MCF 10A (cell line): ENCODE results near the gene TCEA2. TPM values are rescaled to one million over a fixed set of nuclear protein-coding genes. Genes with fewer than 3 reads are reported as not detected.

Experiments used
- BruUV-seq: library from RNA; stranded (reverse); fragments of 400-500 nt; replicated peaks from 2 replicates; lab custom pipeline; 2021; lab: Mats Ljungman, UMichigan
- CTCF ChIA-PET: fragments of 300-600 bp; sonication (Branson Sonifier 250); formaldehyde crosslinking; extraction: SDS; loops from one replicate; lab custom pipeline; 2021; ENCODE audit warnings: antibody characterized with exemption, inconsistent platforms; lab: Yijun Ruan, JAX
- POLR2A ChIA-PET: fragments of 300-600, 350-650 bp; sonication (Branson Sonifier 250); formaldehyde crosslinking; extraction: SDS; loops from one replicate; lab custom pipeline; 2020; ENCODE audit warnings: antibody characterized with exemption, inconsistent platforms; lab: Yijun Ruan, JAX
- DNase-seq: peaks from one replicate; pipeline ENCODE4 v3.0.0-alpha.2; 2018; ENCODE audit not compliant: unreplicated experiment
- H3K27ac Mint-ChIP-seq: one replicate; pipeline ENCODE4 v1.8.0; 2022; ENCODE audit warnings: mild to moderate bottlenecking, low read depth, mixed read lengths; ENCODE audit not compliant: unreplicated experiment
- H3K27me3 Mint-ChIP-seq: one replicate; pipeline ENCODE4 v1.8.0; 2022; ENCODE audit warnings: mixed read lengths; ENCODE audit not compliant: insufficient read depth, unreplicated experiment
- H3K36me3 Mint-ChIP-seq: one replicate; pipeline ENCODE4 v1.8.0; 2022; ENCODE audit warnings: mild to moderate bottlenecking, moderate library complexity, mixed read lengths; ENCODE audit not compliant: insufficient read depth, unreplicated experiment
- H3K4me1 Mint-ChIP-seq: one replicate; pipeline ENCODE4 v1.8.0; 2022; ENCODE audit warnings: mixed read lengths; ENCODE audit not compliant: insufficient read depth, unreplicated experiment
- H3K4me3 Mint-ChIP-seq: one replicate; pipeline ENCODE4 v1.8.0; 2022; ENCODE audit warnings: mild to moderate bottlenecking, moderate library complexity, mixed read lengths; ENCODE audit not compliant: unreplicated experiment
- H3K9me3 Mint-ChIP-seq: one replicate; pipeline ENCODE4 v1.8.0; 2022; ENCODE audit warnings: mixed read lengths; ENCODE audit not compliant: unreplicated experiment
- intact Hi-C: fragments of 100-400 bp; cut with micrococcal nuclease; formaldehyde crosslinking; loops from 2 replicates; pipeline ENCODE4 v1.14.1; 2022
- total RNA-seq: library from RNA; stranded (reverse); gene quantifications from 2 replicates; pipeline ENCODE4 v1.2.3, GENCODE V29; 2022
- TF ChIP-seq, protein P1 (sequence below): fragments of 200-600 bp; IDR thresholded peaks from one replicate; pipeline ENCODE4 v1.8.0; 2022; ENCODE audit warnings: antibody characterized with exemption, mild to moderate bottlenecking; ENCODE audit not compliant: unreplicated experiment

The TCEA2 gene
- total RNA-seq, 1 experiment from 2014 or later = 30.8 TPM

DNA sequence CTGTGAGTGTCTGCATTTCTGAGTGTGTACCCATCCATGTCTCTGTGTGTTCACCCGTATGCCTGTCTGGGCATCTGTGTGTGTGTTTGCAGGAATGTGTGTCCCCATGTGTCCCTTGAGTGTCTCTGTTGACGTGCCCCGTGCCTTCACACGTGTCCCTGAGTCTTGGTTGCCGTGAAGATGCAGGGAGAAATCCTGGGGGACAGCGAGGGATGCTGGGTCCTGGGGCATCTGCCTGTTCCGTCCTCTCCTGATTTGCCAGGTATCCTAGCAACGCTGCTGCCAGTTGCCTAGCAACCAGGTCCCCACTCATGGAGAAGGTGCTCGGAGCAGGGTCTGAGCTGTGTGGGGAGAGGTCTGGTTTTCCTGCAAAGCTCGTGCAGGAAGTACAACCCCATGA is 27.2 kb downstream of the TCEA2 start:
- Mint-ChIP-seq H3K4me3 (no peak overlapping the region), H3K27ac (no peak overlapping the region), H3K27me3 (peaks cover 25% of the 10 kb centered on the region), H3K36me3 (no peaks in the 10 kb centered on the region), H3K4me1 (peaks cover 5% of the 10 kb centered on the region), H3K9me3 (no peaks in the 10 kb centered on the region)
- intact Hi-C loops = no loop called here
- DNase-seq = no peak
- TF ChIP-seq, protein P1, sequence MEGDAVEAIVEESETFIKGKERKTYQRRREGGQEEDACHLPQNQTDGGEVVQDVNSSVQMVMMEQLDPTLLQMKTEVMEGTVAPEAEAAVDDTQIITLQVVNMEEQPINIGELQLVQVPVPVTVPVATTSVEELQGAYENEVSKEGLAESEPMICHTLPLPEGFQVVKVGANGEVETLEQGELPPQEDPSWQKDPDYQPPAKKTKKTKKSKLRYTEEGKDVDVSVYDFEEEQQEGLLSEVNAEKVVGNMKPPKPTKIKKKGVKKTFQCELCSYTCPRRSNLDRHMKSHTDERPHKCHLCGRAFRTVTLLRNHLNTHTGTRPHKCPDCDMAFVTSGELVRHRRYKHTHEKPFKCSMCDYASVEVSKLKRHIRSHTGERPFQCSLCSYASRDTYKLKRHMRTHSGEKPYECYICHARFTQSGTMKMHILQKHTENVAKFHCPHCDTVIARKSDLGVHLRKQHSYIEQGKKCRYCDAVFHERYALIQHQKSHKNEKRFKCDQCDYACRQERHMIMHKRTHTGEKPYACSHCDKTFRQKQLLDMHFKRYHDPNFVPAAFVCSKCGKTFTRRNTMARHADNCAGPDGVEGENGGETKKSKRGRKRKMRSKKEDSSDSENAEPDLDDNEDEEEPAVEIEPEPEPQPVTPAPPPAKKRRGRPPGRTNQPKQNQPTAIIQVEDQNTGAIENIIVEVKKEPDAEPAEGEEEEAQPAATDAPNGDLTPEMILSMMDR = no peak
- ChIA-PET POLR2A (no interaction called here), CTCF (no interaction called here)
- BruUV-seq = no TSS peak

DNA sequence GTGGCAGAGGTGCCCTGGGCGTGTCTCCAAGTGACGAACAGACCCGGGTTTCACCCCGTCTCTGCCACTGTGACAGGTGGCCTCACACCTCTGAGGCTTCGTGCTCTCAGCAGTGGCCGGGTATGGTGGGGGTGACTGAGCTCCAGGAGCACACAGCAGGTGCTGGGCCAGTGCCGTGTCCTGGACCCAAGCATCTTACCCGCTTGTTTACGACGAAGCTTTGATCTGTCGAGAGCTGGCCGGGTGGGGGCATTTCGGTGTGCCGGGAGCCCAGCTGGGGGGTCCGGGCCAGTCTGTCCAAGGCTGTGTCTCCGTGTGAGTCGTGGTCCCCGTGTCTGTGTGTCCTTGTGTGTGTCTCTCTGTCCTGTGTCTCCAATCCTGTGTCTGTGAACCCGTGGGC is 28.3 kb downstream of the TCEA2 start:
- Mint-ChIP-seq H3K27me3 (peaks cover 25% of the 10 kb centered on the region), H3K9me3 (no peaks in the 10 kb centered on the region), H3K27ac (peak overlapping the region; percentile 64), H3K4me3 (no peak overlapping the region), H3K36me3 (no peaks in the 10 kb centered on the region), H3K4me1 (peaks cover 5% of the 10 kb centered on the region)
- ChIA-PET POLR2A (no interaction called here), CTCF (interaction anchor here (0.6 to 1.0 kb wide), 2 partner anchors 10 to 52 kb away, joined by 3 read pairs; no protein-coding TSS in a partner anchor)
- TF ChIP-seq, protein P1 = no peak
- no TSS peak for BruUV-seq
- intact Hi-C loops = no loop called here
- no peak for DNase-seq

DNA sequence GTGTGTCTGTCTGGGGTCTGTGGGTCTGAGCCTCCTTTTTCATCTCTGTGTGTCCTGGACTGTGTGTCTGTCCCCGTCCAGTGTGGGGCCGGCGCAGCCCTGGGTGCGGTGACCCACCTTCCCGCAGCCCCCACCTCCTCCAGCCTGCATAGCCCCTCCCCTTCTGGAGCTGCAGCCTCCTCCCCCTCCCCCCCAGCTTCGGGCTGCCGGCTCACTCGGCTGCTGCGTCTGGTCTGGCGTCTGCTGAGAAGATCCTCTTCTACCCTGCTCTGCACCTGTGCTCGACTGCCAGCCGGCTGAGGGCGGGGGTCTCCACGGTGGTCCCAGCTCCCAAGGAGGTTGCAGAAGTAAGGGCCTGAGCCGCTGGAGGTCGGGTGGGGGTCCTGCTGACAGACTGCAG is 28.8 kb downstream of the TCEA2 start:
- intact Hi-C loops = no loop called here
- peaks cover 25% of the 10 kb centered on the region for H3K27me3 Mint-ChIP-seq
- BruUV-seq = no TSS peak
- POLR2A ChIA-PET = no interaction called here
- peak overlapping the region; percentile 64 for H3K27ac Mint-ChIP-seq
- CTCF ChIA-PET = interaction anchor here (0.6 to 1.0 kb wide), 3 partner anchors 10 to 53 kb away, joined by 3 read pairs; no protein-coding TSS in a partner anchor
- TF ChIP-seq, protein P1 = no peak
- no peak overlapping the region for H3K4me3 Mint-ChIP-seq
- no peaks in the 10 kb centered on the region for H3K36me3 Mint-ChIP-seq
- H3K9me3 Mint-ChIP-seq = peaks cover 4% of the 10 kb centered on the region
- no peak for DNase-seq
- H3K4me1 Mint-ChIP-seq = peaks cover 2% of the 10 kb centered on the region

DNA sequence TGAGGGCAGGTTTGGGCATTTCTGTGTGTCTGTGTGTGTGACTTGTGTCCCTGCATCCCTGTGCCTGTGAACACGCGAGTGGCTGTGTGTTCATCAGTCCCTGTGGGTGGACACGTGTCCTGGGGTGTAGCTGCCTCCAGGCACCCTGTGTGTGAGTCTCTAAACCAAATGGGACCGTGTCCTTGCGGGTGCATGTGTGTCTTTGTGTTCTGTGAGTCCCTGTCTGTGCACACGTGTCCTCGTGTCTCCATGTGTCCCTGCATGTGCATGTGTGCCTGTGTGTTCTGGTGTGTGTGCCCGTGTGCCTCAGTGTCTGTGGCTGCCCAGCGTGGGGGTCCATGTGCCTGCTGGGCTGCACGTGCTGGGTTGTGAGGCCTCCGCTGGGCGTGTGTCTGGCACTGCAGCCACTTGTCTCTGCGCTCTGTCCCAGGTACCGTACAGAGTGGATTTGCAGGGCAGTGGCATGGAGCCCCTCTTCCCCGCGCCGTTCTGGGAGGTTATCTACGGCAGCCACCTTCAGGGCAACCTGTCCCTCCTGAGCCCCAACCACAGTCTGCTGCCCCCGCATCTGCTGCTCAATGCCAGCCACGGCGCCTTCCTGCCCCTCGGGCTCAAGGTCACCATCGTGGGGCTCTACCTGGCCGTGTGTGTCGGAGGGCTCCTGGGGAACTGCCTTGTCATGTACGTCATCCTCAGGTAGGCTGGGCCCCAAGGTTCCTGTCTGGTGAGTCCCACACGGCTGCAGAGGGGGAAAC is 29.4 kb downstream of the TCEA2 start:
- CTCF ChIA-PET = interaction anchor here (0.6 to 1.0 kb wide), 2 partner anchors 9 to 27 kb away, joined by 3 read pairs; no protein-coding TSS in a partner anchor
- Mint-ChIP-seq H3K4me3 (no peak overlapping the region), H3K9me3 (peaks cover 8% of the 10 kb centered on the region), H3K36me3 (no peaks in the 10 kb centered on the region), H3K27me3 (peaks cover 25% of the 10 kb centered on the region), H3K4me1 (no peaks in the 10 kb centered on the region), H3K27ac (no peak overlapping the region)
- POLR2A ChIA-PET = no interaction called here
- intact Hi-C loops = no loop called here
- no peak for DNase-seq
- TF ChIP-seq, protein P1 = no peak
- no TSS peak for BruUV-seq
